SK-N-MC (cell line): ENCODE data around the gene TEAD1.

Source experiments
- DNase-seq: peaks from one replicate; pipeline ENCODE4 v3.0.0-alpha.2; 2011; ENCODE audit warnings: low read depth, low spot score
- H3K27ac ChIP-seq: fragments of 200-600 bp; sonication (generic); 2 replicates; pipeline ENCODE4 v1.5.1; 2016; ENCODE audit warnings: mixed run types
- H3K36me3 ChIP-seq: fragments of 200-600 bp; sonication (generic); 2 replicates; pipeline ENCODE4 v1.6.1; 2017; ENCODE audit warnings: antibody characterized with exemption, low read length, mixed read lengths; ENCODE audit not compliant: insufficient read depth
- H3K4me3 ChIP-seq: fragments of 200-600 bp; sonication (generic); 2 replicates; pipeline ENCODE4 v1.5.1; 2016
- H3K9ac ChIP-seq: fragments of 200-600 bp; sonication (generic); 2 replicates; pipeline ENCODE4 v1.8.0; 2017; ENCODE audit warnings: mixed run types, mixed read lengths; ENCODE audit not compliant: insufficient read length
- H3K9me3 ChIP-seq: fragments of 200-600 bp; sonication (generic); 2 replicates; pipeline ENCODE4 v1.6.1; 2017; ENCODE audit warnings: low read depth, mild to moderate bottlenecking, antibody characterized with exemption, low read length, moderate library complexity, mixed read lengths
- EZH2 ChIP-seq: fragments of 200-600 bp; sonication (generic); IDR thresholded peaks from one replicate; pipeline ENCODE4 v1.6.1; 2017; ENCODE audit warnings: antibody characterized with exemption
- FOXP2 ChIP-seq: optimal IDR thresholded peaks from 2 replicates; pipeline ENCODE3; 2011; ENCODE audit warnings: mild to moderate bottlenecking, moderate library complexity; ENCODE audit not compliant: insufficient read depth; ENCODE audit errors: extremely low read length, control extremely low read depth
- POLR2AphosphoS5 ChIP-seq: IDR thresholded peaks from 2 replicates; pipeline ENCODE4 v1.6.1; 2012; ENCODE audit warnings: mild to moderate bottlenecking, low read depth, low read length, borderline replicate concordance

Gene TEAD1

DNA sequence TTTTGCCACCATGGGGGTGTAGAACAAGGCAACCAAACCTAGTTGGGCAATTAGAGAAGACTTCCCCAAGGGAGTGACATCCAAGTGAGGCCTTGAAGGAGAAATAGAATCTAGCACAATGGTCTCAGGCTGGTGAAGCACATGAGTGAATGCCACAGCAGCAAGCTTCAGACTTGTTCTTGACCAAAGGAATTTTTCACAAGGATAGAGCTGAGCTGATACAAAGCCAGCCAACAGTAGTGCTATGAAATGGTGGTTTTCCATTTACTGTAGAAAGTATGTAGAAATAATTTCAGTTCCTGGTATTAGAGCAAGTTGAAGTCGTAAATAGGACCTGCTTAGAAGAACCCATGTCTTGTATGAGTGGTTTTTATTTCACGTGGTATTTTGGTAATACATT, 186.6 kb downstream of the TEAD1 start:
- Histone ChIP-seq H3K4me3 (no peak overlapping the region; the same call in 1 of the 2 replicates), H3K27ac (peak overlapping the region; percentile 84), H3K36me3 (no peaks in the 10 kb centered on the region), H3K9ac (no peak overlapping the region), H3K9me3 (no peaks in the 10 kb centered on the region)
- DNase-seq = no peak
- no peak for TF ChIP-seq POLR2AphosphoS5
- no peak for TF ChIP-seq EZH2
- TF ChIP-seq FOXP2 = no peak

- H3K4me3 ChIP-seq = peak overlapping the region; percentile 75
- TF ChIP-seq POLR2AphosphoS5 (peak; percentile 71), EZH2 (no peak), FOXP2 (peak; percentile 71)
- peak overlapping the region; percentile 98 for H3K27ac ChIP-seq
- peak overlapping the region; percentile 70 for H3K9ac ChIP-seq
- peak; percentile 70 for DNase-seq
- no peaks in the 10 kb centered on the region for H3K36me3 ChIP-seq
- no peaks in the 10 kb centered on the region for H3K9me3 ChIP-seq
These were observed 188.7 kb downstream of the TEAD1 start for GRCh38 chr11:12862696-12863469.

DNA sequence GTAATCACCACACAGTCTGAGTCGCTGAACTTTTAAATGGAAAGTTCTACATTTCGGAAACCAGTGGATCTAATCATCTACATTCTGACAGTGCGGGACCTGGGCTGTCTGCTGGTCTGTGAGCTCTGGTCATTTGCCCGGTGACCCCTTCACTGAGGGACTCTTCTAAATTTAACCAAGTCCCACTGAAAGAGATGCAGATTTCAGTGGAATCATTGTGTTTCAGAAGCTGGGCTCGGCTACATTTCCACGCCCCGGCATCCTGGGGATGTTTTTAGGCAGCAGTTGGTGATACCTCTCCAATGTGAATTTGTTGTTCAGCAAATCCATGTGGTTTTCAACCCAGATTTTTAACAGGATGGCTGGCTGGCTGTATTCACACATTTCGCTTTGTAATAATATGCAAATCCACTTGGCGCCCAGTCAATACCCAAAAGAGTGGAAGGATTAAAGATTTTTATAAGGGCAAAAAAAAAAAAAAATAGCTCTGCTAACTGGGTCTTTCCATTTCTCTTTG, 189.4 kb downstream of the TEAD1 start:
- H3K9ac ChIP-seq = peak overlapping the region; percentile 70

GRCh38 chr11:12864316-12865156, 190.3 kb downstream of the TEAD1 start:
- H3K9me3 ChIP-seq = no peaks in the 10 kb centered on the region
- peak overlapping the region; percentile 75 for H3K4me3 ChIP-seq
- peak; percentile 92 for TF ChIP-seq FOXP2
- TF ChIP-seq EZH2 = no peak
- DNase-seq = no peak
- H3K36me3 ChIP-seq = no peaks in the 10 kb centered on the region
- H3K9ac ChIP-seq = no peak overlapping the region
- peak overlapping the region; percentile 98 for H3K27ac ChIP-seq

More for the DNA sequence above, 189.4 kb downstream of the TEAD1 start:
- Histone ChIP-seq H3K4me3 (peak overlapping the region; percentile 75), H3K36me3 (no peaks in the 10 kb centered on the region), H3K27ac (peak overlapping the region; percentile 98), H3K9me3 (no peaks in the 10 kb centered on the region)
- TF ChIP-seq EZH2 = no peak
- peak; percentile 52; the same call in 1 of the 2 replicates for TF ChIP-seq POLR2AphosphoS5
- TF ChIP-seq FOXP2 = no peak
- DNase-seq = no peak

DNA sequence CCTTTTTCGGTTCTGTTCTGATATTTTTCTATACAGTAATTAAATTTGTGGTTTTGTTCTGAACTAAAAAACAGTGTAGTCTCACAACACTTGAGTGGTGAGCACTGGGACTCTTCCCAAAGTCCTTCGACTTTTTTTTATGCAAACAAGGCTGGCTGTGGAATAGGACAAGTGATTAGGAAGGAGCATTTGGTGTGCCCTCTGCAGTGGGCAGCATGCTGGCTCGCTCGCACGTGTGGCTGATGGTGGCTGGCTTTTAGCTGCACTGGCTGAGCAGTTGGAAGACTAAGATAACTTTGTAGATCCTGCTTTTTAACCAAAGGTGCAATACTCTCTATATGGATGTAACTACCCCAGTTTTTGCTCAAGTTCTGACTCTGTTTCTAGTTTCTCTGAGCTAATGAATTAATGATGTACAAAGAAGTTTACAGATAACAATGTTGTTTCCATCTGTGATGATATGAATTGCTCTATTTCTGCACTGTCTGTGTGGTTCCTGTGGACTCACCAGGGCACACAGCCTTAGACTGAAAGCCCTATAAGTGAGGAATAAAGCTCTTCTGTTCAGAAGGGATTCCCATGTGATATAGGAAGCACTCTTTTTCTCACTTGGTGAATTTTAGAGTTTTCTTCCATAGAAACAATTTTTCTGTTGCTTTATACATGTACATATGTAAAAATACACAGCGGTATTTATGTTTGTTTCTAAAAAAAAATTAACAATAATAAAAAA, 191.8 kb downstream of the TEAD1 start:
- H3K9ac ChIP-seq = no peak overlapping the region
- DNase-seq = no peak
- no peaks in the 10 kb centered on the region for H3K9me3 ChIP-seq
- H3K4me3 ChIP-seq = no peak overlapping the region
- no peaks in the 10 kb centered on the region for H3K36me3 ChIP-seq
- H3K27ac ChIP-seq = no peak overlapping the region
- TF ChIP-seq EZH2 (no peak), FOXP2 (no peak)

DNA sequence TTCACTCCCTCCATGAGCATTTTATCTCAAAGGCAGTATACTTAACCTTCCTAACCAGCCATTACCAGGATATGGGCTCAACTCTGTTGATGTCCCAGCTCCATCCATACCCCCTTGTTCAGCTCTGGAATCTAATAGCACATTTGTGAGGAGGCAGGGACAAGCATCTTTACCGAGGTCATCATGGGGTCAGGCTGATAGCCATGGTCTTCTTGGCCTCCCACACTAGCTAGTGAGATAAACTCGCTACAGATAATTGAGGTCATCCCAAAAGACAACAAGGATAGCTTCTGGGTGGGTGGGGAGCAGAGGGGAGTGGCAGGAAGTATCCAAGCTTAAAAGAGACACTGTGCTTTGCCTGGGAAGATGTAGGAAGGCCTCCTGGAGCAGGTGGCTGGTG, 193.3 kb downstream of the TEAD1 start:
- H3K9me3 ChIP-seq = no peaks in the 10 kb centered on the region
- H3K9ac ChIP-seq = no peak overlapping the region
- DNase-seq = no peak
- TF ChIP-seq POLR2AphosphoS5 (no peak), EZH2 (no peak), FOXP2 (no peak)
- no peak overlapping the region for H3K4me3 ChIP-seq
- no peak overlapping the region for H3K27ac ChIP-seq
- H3K36me3 ChIP-seq = no peaks in the 10 kb centered on the region

DNA sequence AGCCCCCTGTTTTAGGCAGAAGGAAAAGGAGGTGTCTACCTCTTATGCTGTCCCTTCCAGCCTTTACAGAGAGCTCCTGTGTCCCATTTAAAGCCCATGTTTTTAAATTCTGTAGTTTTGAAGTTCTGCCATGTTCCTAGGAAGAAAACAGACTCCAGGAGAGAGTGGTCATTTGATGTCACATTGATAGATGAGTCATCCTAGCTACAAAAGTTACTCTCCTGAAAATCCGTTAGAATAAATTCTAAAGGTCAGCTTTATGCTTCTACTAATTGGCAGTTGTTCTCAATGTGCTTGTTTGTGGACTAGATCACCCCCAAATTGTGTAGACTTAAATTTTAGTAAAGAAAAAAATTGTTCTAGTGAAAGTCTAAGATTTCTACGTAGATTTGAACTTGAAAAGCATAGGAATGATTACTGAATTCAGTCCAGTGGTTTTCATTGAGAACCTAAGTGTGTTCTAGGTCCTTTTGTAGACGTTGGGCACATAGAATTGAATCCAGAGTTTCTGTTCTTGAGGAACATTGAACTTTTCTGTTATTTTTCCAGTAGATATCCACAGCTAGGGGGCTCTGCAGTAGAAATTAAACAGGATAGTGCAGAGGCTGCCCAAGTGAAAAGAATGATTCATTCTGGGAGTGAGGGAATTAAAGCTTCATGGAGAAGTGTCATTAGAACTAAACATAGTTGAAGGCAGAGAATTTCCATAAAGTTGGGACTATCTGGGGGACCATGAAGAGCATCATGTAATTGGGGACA, 194.3 kb downstream of the TEAD1 start:
- TF ChIP-seq FOXP2 (no peak), EZH2 (no peak), POLR2AphosphoS5 (no peak)
- no peaks in the 10 kb centered on the region for H3K9me3 ChIP-seq
- H3K4me3 ChIP-seq = no peak overlapping the region
- H3K27ac ChIP-seq = no peak overlapping the region
- H3K36me3 ChIP-seq = no peaks in the 10 kb centered on the region
- no peak for DNase-seq
- no peak overlapping the region for H3K9ac ChIP-seq
